H9 (cell line): ENCODE data around the gene NUP58. TPM values are rescaled to one million over a fixed set of nuclear protein-coding genes. Genes with fewer than 3 reads are reported as not detected.

Experiments used
- DNase-seq: peaks from one replicate; pipeline ENCODE4 v3.0.0-alpha.2; 2017
- H2AFZ ChIP-seq: one replicate; pipeline ENCODE4 v1.6.1; 2013; ENCODE audit warnings: mild to moderate bottlenecking, low read length, control low read depth, moderate library complexity
- H2AK5ac ChIP-seq: 2 replicates; pipeline ENCODE4 v1.6.1; 2013; ENCODE audit warnings: low read length, control low read depth, mixed read lengths; ENCODE audit not compliant: insufficient read length
- H2BK120ac ChIP-seq: one replicate; pipeline ENCODE4 v1.6.1; 2013; ENCODE audit warnings: low read depth, mild to moderate bottlenecking, low read length, control low read depth, inconsistent platforms; ENCODE audit not compliant: poor library complexity, severe bottlenecking
- H2BK12ac ChIP-seq: 2 replicates; pipeline ENCODE4 v1.6.1; 2013; ENCODE audit warnings: low read length, control low read depth, mixed read lengths, low read depth; ENCODE audit not compliant: insufficient read length
- H2BK15ac ChIP-seq: 2 replicates; pipeline ENCODE4 v1.6.1; 2013; ENCODE audit warnings: low read depth, low read length, control low read depth
- H2BK20ac ChIP-seq: one replicate; pipeline ENCODE4 v1.6.1; 2013; ENCODE audit warnings: low read depth, mild to moderate bottlenecking, low read length, control low read depth, inconsistent platforms; ENCODE audit not compliant: poor library complexity, severe bottlenecking
- H2BK5ac ChIP-seq: 2 replicates; pipeline ENCODE4 v1.6.1; 2013; ENCODE audit warnings: low read length, control low read depth, mixed read lengths; ENCODE audit not compliant: insufficient read length
- H3K14ac ChIP-seq: 2 replicates; pipeline ENCODE4 v1.6.1; 2013; ENCODE audit warnings: low read length, control low read depth; ENCODE audit not compliant: insufficient read depth
- H3K18ac ChIP-seq: 2 replicates; pipeline ENCODE4 v1.6.1; 2013; ENCODE audit warnings: low read depth, mild to moderate bottlenecking, mixed read lengths, low read length, control low read depth; ENCODE audit not compliant: insufficient read length
- H3K23ac ChIP-seq: 2 replicates; pipeline ENCODE4 v1.6.1; 2013; ENCODE audit warnings: low read length, control low read depth, mixed read lengths, low read depth; ENCODE audit not compliant: insufficient read length
- H3K23me2 ChIP-seq: 2 replicates; pipeline ENCODE4 v1.6.1; 2013; ENCODE audit warnings: low read depth, mild to moderate bottlenecking, mixed read lengths, low read length, control low read depth; ENCODE audit not compliant: insufficient read length, poor library complexity, severe bottlenecking
- H3K27ac ChIP-seq: 2 replicates; pipeline ENCODE4 v1.5.1; 2013; ENCODE audit warnings: low read length, control low read depth, mixed read lengths, low read depth; ENCODE audit not compliant: insufficient read length
- H3K27me3 ChIP-seq: 2 replicates; pipeline ENCODE4 v1.6.1; 2013; ENCODE audit warnings: low read length, control low read depth, inconsistent platforms; ENCODE audit not compliant: insufficient read depth
- H3K4ac ChIP-seq: 2 replicates; pipeline ENCODE4 v1.6.1; 2013; ENCODE audit warnings: low read depth, mild to moderate bottlenecking, control low read depth, inconsistent platforms, low read length, moderate library complexity
- H3K4me1 ChIP-seq: 2 replicates; pipeline ENCODE4 v1.6.1; 2013; ENCODE audit warnings: low read length, control low read depth, inconsistent platforms; ENCODE audit not compliant: insufficient read depth
- H3K4me2 ChIP-seq: 2 replicates; pipeline ENCODE4 v1.6.1; 2013; ENCODE audit warnings: low read length, control low read depth, mixed read lengths; ENCODE audit not compliant: insufficient read length, insufficient read depth
- H3K56ac ChIP-seq: 2 replicates; pipeline ENCODE4 v1.6.1; 2013; ENCODE audit warnings: low read depth, mild to moderate bottlenecking, mixed read lengths, low read length, control low read depth; ENCODE audit not compliant: insufficient read length
- H3K79me1 ChIP-seq: 2 replicates; pipeline ENCODE4 v1.6.1; 2013; ENCODE audit warnings: low read depth, mild to moderate bottlenecking, moderate library complexity, low read length, control low read depth, inconsistent platforms; ENCODE audit not compliant: insufficient read depth, poor library complexity, severe bottlenecking
- H3K79me2 ChIP-seq: 2 replicates; pipeline ENCODE4 v1.6.1; 2013; ENCODE audit warnings: low read length, control low read depth, inconsistent platforms; ENCODE audit not compliant: insufficient read depth
- H3K9ac ChIP-seq: 2 replicates; pipeline ENCODE4 v1.6.1; 2013; ENCODE audit warnings: low read length, control low read depth, mixed read lengths; ENCODE audit not compliant: insufficient read length; ENCODE audit errors: extremely low read depth
- H3K9me3 ChIP-seq: one replicate; pipeline ENCODE4 v1.6.1; 2013; ENCODE audit warnings: low read depth, low read length, inconsistent platforms; ENCODE audit not compliant: control insufficient read depth
- H3T11ph ChIP-seq: one replicate; pipeline ENCODE4 v1.6.1; 2013; ENCODE audit warnings: mild to moderate bottlenecking, low read length, control low read depth, inconsistent platforms
- H4K20me1 ChIP-seq: one replicate; pipeline ENCODE4 v1.6.1; 2013; ENCODE audit not compliant: control insufficient read depth, insufficient read length, insufficient read depth
- H4K5ac ChIP-seq: 2 replicates; pipeline ENCODE4 v1.6.1; 2013; ENCODE audit warnings: low read depth, mild to moderate bottlenecking, mixed read lengths, low read length, control low read depth; ENCODE audit not compliant: insufficient read length
- H4K8ac ChIP-seq: replicated peaks from 2 replicates; pipeline ENCODE4 v1.6.1; 2013; ENCODE audit warnings: low read length, control low read depth, mixed read lengths, low read depth; ENCODE audit not compliant: insufficient read length
- H4K91ac ChIP-seq: 2 replicates; pipeline ENCODE4 v1.6.1; 2013; ENCODE audit warnings: low read depth, mild to moderate bottlenecking, moderate library complexity, mixed read lengths, low read length, control low read depth; ENCODE audit not compliant: insufficient read length
- H3K27ac Mint-ChIP-seq, 3 experiments: 2 replicates in 2 of 3; 3 replicates in 1 of 3; pipeline ENCODE4 v1.8.0; 2020 to 2021; ENCODE audit warnings: mixed read lengths in 3 of 3, mild to moderate bottlenecking in 1 of 3, moderate library complexity in 1 of 3
- H3K27me3 Mint-ChIP-seq: 2 replicates; pipeline ENCODE4 v1.8.0; 2021; ENCODE audit warnings: low read depth, mild to moderate bottlenecking, moderate library complexity, mixed read lengths
- H3K36me3 Mint-ChIP-seq, 3 experiments: 2 replicates in 2 of 3; 3 replicates in 1 of 3; pipeline ENCODE4 v1.8.0; 2020 to 2021; ENCODE audit warnings: low read depth in 3 of 3, mixed read lengths in 3 of 3; ENCODE audit not compliant: insufficient read depth in 1 of 3
- H3K4me1 Mint-ChIP-seq, 2 experiments: 2 replicates each; pipeline ENCODE4 v1.8.0; 2020; ENCODE audit warnings: mixed read lengths in 2 of 2
- H3K4me3 Mint-ChIP-seq, 2 experiments: 2 replicates in 1 of 2; 3 replicates in 1 of 2; pipeline ENCODE4 v1.8.0; 2020 to 2021; ENCODE audit warnings: mild to moderate bottlenecking in 2 of 2, mixed read lengths in 2 of 2, moderate library complexity in 1 of 2
- H3K9me3 Mint-ChIP-seq, 2 experiments: 2 replicates in 1 of 2; 3 replicates in 1 of 2; pipeline ENCODE4 v1.8.0; 2020; ENCODE audit warnings: mild to moderate bottlenecking in 2 of 2, mixed read lengths in 2 of 2, moderate library complexity in 1 of 2
- CTCF ChIP-seq: fragments of 200-600 bp; sonication (generic); conservative IDR thresholded peaks from 3 replicates; pipeline ENCODE4 v1.8.0; 2021; ENCODE audit warnings: antibody characterized with exemption, mild to moderate bottlenecking
- WGBS: extraction: QIAGEN DNeasy Blood & Tissue Kit; methylation state at CpG from one replicate; pipeline ENCODE4 v1.1.7; 2013; ENCODE audit warnings: missing lambda C conversion rate, low lambda C conversion rate, mixed read lengths; ENCODE audit not compliant: insufficient read length; ENCODE audit errors: extremely low coverage; 5-methylcytosine and 5-hydroxymethylcytosine counted together
- total RNA-seq: library from RNA; stranded (reverse); gene quantifications from 2 replicates; pipeline ENCODE4 v1.2.1, GENCODE V29; 2021

Gene NUP58
- total RNA-seq, 1 experiment from 2014 or later, result 77.6 TPM

DNA sequence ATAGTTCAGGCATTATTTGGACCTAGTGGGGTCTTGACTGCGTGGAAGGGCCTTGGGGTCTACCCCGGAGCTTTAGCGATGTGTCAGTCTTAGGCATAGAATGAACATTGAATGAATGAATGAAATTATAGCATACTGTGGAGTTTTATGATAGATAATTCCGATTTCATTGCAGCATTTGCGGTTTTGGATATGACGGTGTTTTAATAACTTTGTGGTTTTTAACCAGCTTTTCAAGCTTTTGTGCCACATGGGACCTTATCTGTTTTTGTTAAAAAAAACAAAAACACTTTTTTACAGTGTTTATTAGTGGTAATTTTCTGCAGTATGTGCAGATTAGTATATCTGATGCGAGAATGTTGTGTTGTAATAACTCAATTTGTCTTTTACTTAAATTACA lies 696 bp downstream of the NUP58 start:
- H3K4me1 Mint-ChIP-seq, result peaks cover 15% of the 10 kb centered on the region in 2 experiments
- Histone ChIP-seq H3K14ac (peak overlapping the region; percentile 42; the same call in 1 of the 2 replicates), H4K8ac (no peak overlapping the region), H3K18ac (no peak overlapping the region), H2BK20ac (no peak overlapping the region), H2BK15ac (no peak overlapping the region), H4K5ac (no peak overlapping the region), H3K9ac (peak overlapping the region; percentile 77), H3K9me3 (no peaks in the 10 kb centered on the region), H3K27ac (no peak overlapping the region), H2BK120ac (no peak overlapping the region), H3K56ac (no peak overlapping the region), H2BK5ac (no peak overlapping the region), H3K4ac (no peak overlapping the region), H4K91ac (no peak overlapping the region), H2AK5ac (no peak overlapping the region), H3T11ph (no peak overlapping the region), H3K23ac (no peak overlapping the region), H3K27me3 (no peaks in the 10 kb centered on the region), H3K4me1 (no peaks in the 10 kb centered on the region), H4K20me1 (no peaks in the 10 kb centered on the region), H3K79me2 (peaks cover 30% of the 10 kb centered on the region), H3K4me2 (peak overlapping the region; percentile 76), H3K79me1 (no peaks in the 10 kb centered on the region), H3K23me2 (no peaks in the 10 kb centered on the region), H2BK12ac (no peak overlapping the region), H2AFZ (no peak overlapping the region)
- H3K4me3 Mint-ChIP-seq, result peak overlapping the region; percentile 92 to 93
- peaks cover 6 to 29% (median 25%) of the 10 kb centered on the region in 3 experiments for H3K36me3 Mint-ChIP-seq
- H3K9me3 Mint-ChIP-seq, result peaks cover 0 to 6% of the 10 kb centered on the region in 2 experiments; a peak in 2 of 5 replicates
- no CpG with 5 or more reads among the region's 7 CpGs for WGBS
- DNase-seq, result no peak
- peak overlapping the region in 2 of 3 experiments; percentile 72 to 89; a peak in 3 of 7 replicates for H3K27ac Mint-ChIP-seq
- TF ChIP-seq CTCF, result no peak
- H3K27me3 Mint-ChIP-seq, result peaks cover 31% of the 10 kb centered on the region
